Heart left ventricle (tissue), 13 donors: Measurements from ENCODE around the gene SLC7A5.

Experiments used
- POLR2A ChIP-seq, 2 donors: fragments of 450-650 bp; IDR thresholded peaks; one replicate each; pipeline ENCODE4 v1.6.1; 2017; ENCODE audit warnings: antibody characterized with exemption in 2 of 2, mild to moderate bottlenecking in 2 of 2, moderate library complexity in 2 of 2
- TF ChIP-seq, protein P1 (sequence below), 12 donors: fragments of 200-600 bp; sonication (generic) in 4 of 12; IDR thresholded peaks; one replicate each; pipeline versions ENCODE4 v1.5.0 to v1.8.0; 2018 to 2022; ENCODE audit warnings: antibody characterized with exemption in 12 of 12, mild to moderate bottlenecking in 5 of 12
- donor health status: ischemic (EF 13 %, LVEDD 7.1; RV severe dilation, severe dysfunction).
- donor health status: DM: no; HTN: yes; CAD: no.
- donor health status: DM: no; HTN: no; CAD: no.
- donor health status: ischemic (EF 25% LVEDD 6.9; RV normal size, moderate dysfunction).
- donor health status: ischemic (EF 25% LVEDD 5.7; RV mildly dilated, moderate dysfunction).
- donor health status: ischemic (EF 35%, LVEDD 5.7; RV mildly dilated, moderate dysfunction).
- donor health status: nonischemic (EF 11% LVEDD 7.7; RV severe dilation, severe dysfunction).
- donor health status: DM: yes; HTN: yes; CAD: no.
- donor health status: PGD.
- donor health status: ischemic (EF 29% LVEDD 5.4; RV normal size, mild dysfunction).
- donor health status: nonischemic (EF 23%, LVEDD 6.1; RV moderate dilation, normal function).

DNA sequence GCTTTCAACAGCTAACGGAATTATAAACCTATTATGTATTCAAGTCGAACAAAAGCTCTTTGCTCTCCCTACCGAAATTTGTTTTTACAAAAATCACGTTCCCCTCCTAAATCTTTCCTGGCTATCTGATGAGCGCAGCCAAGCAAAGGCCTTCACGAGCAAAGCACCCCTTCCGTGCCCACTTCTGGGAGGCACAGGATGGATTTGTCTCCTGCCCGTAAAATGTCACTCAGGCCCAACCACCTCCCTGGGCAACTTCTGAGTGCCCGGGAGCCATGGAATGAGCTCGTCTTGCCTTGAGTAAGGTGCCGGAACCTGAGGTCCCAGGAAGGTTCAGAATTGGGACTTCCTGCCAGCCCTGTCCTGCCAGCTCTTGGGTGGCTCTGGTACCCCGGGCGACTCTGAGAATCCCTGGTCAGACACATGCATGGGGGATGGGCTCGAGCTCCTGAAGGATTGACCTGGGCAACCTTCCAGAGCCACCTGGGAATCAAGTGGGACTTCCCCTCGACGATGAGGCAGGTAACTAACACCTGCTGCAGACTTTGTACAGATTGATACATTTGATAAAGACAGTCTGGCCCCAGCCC, 19.8 kb downstream of the SLC7A5 start:
- TF ChIP-seq, protein P1, sequence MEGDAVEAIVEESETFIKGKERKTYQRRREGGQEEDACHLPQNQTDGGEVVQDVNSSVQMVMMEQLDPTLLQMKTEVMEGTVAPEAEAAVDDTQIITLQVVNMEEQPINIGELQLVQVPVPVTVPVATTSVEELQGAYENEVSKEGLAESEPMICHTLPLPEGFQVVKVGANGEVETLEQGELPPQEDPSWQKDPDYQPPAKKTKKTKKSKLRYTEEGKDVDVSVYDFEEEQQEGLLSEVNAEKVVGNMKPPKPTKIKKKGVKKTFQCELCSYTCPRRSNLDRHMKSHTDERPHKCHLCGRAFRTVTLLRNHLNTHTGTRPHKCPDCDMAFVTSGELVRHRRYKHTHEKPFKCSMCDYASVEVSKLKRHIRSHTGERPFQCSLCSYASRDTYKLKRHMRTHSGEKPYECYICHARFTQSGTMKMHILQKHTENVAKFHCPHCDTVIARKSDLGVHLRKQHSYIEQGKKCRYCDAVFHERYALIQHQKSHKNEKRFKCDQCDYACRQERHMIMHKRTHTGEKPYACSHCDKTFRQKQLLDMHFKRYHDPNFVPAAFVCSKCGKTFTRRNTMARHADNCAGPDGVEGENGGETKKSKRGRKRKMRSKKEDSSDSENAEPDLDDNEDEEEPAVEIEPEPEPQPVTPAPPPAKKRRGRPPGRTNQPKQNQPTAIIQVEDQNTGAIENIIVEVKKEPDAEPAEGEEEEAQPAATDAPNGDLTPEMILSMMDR (IDR thresholded peaks at IDR 0.05): no peak
- no peak for TF ChIP-seq POLR2A (IDR thresholded peaks at IDR 0.05)
